Measurements from ENCODE around the gene AMER3. TPM values are rescaled to one million over a fixed set of nuclear protein-coding genes. Genes with fewer than 3 reads are reported as not detected.

AMER3 gene
- total and polyA plus RNA-seq, 10 of the 15 experiments (the other 5 are each of a cell fraction or from before 2014, with no cell fraction given) = not detected

- TF ChIP-seq, protein P1, sequence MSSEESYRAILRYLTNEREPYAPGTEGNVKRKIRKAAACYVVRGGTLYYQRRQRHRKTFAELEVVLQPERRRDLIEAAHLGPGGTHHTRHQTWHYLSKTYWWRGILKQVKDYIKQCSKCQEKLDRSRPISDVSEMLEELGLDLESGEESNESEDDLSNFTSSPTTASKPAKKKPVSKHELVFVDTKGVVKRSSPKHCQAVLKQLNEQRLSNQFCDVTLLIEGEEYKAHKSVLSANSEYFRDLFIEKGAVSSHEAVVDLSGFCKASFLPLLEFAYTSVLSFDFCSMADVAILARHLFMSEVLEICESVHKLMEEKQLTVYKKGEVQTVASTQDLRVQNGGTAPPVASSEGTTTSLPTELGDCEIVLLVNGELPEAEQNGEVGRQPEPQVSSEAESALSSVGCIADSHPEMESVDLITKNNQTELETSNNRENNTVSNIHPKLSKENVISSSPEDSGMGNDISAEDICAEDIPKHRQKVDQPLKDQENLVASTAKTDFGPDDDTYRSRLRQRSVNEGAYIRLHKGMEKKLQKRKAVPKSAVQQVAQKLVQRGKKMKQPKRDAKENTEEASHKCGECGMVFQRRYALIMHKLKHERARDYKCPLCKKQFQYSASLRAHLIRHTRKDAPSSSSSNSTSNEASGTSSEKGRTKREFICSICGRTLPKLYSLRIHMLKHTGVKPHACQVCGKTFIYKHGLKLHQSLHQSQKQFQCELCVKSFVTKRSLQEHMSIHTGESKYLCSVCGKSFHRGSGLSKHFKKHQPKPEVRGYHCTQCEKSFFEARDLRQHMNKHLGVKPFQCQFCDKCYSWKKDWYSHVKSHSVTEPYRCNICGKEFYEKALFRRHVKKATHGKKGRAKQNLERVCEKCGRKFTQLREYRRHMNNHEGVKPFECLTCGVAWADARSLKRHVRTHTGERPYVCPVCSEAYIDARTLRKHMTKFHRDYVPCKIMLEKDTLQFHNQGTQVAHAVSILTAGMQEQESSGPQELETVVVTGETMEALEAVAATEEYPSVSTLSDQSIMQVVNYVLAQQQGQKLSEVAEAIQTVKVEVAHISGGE (CRISPR knock-in tag; IDR thresholded peaks at IDR 0.05) = no peak
- TF ChIP-seq IRF4 (IDR thresholded peaks at IDR 0.05; ENCODE audit: low read depth, low read length) = no peak
- TF ChIP-seq, protein P2, sequence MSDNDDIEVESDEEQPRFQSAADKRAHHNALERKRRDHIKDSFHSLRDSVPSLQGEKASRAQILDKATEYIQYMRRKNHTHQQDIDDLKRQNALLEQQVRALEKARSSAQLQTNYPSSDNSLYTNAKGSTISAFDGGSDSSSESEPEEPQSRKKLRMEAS (IDR thresholded peaks at IDR 0.05; ENCODE audit: low read depth, low read length) = no peak
- TF ChIP-seq LARP7 (IDR thresholded peaks at IDR 0.05) = no peak
- TF ChIP-seq GABPA (IDR thresholded peaks at IDR 0.05; ENCODE audit: low read depth) = no peak
- TF ChIP-seq E2F8 (IDR thresholded peaks at IDR 0.05; ENCODE audit: low read depth, partially characterized antibody) = no peak
- no peak for TF ChIP-seq KLF5 (IDR thresholded peaks at IDR 0.05; ENCODE audit: partially characterized antibody)
These were observed 10.7 kb downstream of the AMER3 start (continued) for GRCh38 chr2:130766037-130766436.
